ENCODE data around the gene FAM120B. TPM values are rescaled to one million over a fixed set of nuclear protein-coding genes. Genes with fewer than 3 reads are reported as not detected.

Gene FAM120B
- total RNA-seq, 4 donors from 2014 or later, result 24.6 to 40.3 (median 31.9) TPM

DNA sequence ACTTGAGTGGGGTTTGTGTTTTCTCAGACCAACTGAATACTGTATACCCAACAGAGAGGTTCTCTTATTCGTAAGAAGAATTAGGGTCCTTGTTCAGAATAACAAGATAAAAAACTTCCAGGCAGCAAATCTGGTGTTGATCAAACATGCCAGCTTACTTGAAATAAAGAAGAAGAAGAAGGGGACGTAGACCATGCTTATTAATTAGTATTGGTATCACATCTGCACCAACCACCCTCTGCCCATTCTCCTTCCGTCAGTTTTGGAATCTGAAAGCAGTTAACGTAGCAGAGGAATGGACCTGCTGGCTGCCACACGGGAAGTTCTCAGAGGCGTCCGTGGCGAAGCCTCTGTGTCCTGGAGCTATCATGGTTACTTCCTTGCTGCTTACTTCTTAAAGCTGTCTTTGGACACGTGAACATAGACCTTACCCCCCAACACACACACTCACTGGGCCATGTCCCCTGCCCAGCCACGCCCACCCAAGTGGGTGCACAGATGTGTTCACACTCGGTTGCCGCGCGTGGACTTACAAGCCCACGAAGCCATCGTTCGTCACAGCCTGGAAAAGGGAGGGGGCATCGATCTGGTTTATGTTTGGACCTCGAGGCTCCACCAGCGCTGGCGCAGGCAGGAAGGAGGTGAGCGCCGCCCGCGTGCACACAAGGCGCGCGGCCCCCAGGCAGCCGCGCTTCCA, 11.6 kb upstream of the FAM120B start:
- 33 to 71% methylated on average over 1 to 8 of the region's 30 CpGs for WGBS, 2 donors (ENCODE audit: low coverage in 1 of 2)
- Histone ChIP-seq H3K4me1 (peaks cover 4 to 67% (median 31%) of the 10 kb centered on the region in 3 donors), H3K27ac (peak overlapping the region in 1 of 4 donors; percentile 29), H3K27me3 (peaks cover 89% of the 10 kb centered on the region), H3K4me3 (peak overlapping the region; percentile 25 to 57), H3K9me3 (no peaks in the 10 kb centered on the region), H3K36me3 (no peaks in the 10 kb centered on the region)
- TF ChIP-seq EP300 (IDR thresholded peaks at IDR 0.05) (no peak), CTCF (IDR thresholded peaks at IDR 0.05) (no peak), POLR2AphosphoS5 (IDR thresholded peaks at IDR 0.05) (no peak)
- ATAC-seq, result no peak

GRCh38 chr6:170295510-170296422, 10.8 kb upstream of the FAM120B start:
- Histone ChIP-seq H3K9me3 (no peaks in the 10 kb centered on the region), H3K27me3 (peaks cover 82% of the 10 kb centered on the region), H3K36me3 (no peaks in the 10 kb centered on the region), H3K4me1 (peaks cover 4 to 62% (median 31%) of the 10 kb centered on the region in 3 donors), H3K27ac (peak overlapping the region in 1 of 4 donors; percentile 29), H3K4me3 (peak overlapping the region; percentile 25 to 57)
- ATAC-seq, result no peak
- no CpG with 5 or more reads among the region's 109 CpGs for WGBS, 2 donors (ENCODE audit: low coverage in 1 of 2)
- TF ChIP-seq POLR2A (IDR thresholded peaks at IDR 0.05) (no peak), POLR2AphosphoS5 (IDR thresholded peaks at IDR 0.05) (no peak), CTCF (IDR thresholded peaks at IDR 0.05) (no peak), EP300 (IDR thresholded peaks at IDR 0.05) (no peak)

GRCh38 chr6:170296423-170296745, 10.2 kb upstream of the FAM120B start:
- Histone ChIP-seq H3K27me3 (peaks cover 76% of the 10 kb centered on the region), H3K36me3 (no peaks in the 10 kb centered on the region), H3K4me3 (peak overlapping the region in 1 of 2 donors; percentile 57), H3K4me1 (peaks cover 4 to 56% (median 31%) of the 10 kb centered on the region in 3 donors), H3K9me3 (no peaks in the 10 kb centered on the region), H3K27ac (no peak overlapping the region)
- no peak for ATAC-seq
- no peak for TF ChIP-seq POLR2AphosphoS5 (IDR thresholded peaks at IDR 0.05)
- TF ChIP-seq POLR2A (IDR thresholded peaks at IDR 0.05), result no peak
- no peak for TF ChIP-seq CTCF (IDR thresholded peaks at IDR 0.05)
- TF ChIP-seq EP300 (IDR thresholded peaks at IDR 0.05), result no peak
- no CpG with 5 or more reads among the region's 47 CpGs for WGBS, 2 donors (ENCODE audit: low coverage in 1 of 2)

- peak overlapping the region in 1 of 2 donors; percentile 57 for H3K4me3 ChIP-seq
- 20 to 25% methylated on average over 7 to 18 of the region's 67 CpGs for WGBS, 2 donors (ENCODE audit: low coverage in 1 of 2)
- no peak overlapping the region for H3K27ac ChIP-seq
- peaks cover 4 to 50% (median 26%) of the 10 kb centered on the region in 3 donors for H3K4me1 ChIP-seq
- TF ChIP-seq CTCF (IDR thresholded peaks at IDR 0.05) (no peak), POLR2AphosphoS5 (IDR thresholded peaks at IDR 0.05) (no peak), EP300 (IDR thresholded peaks at IDR 0.05) (no peak), POLR2A (IDR thresholded peaks at IDR 0.05) (no peak)
- H3K36me3 ChIP-seq, result no peaks in the 10 kb centered on the region
- peaks cover 70% of the 10 kb centered on the region for H3K27me3 ChIP-seq
- ATAC-seq, result no peak
- H3K9me3 ChIP-seq, result no peaks in the 10 kb centered on the region
These were observed 9.6 kb upstream of the FAM120B start for GRCh38 chr6:170296746-170297575.

Data from gastroesophageal sphincter (tissue), 4 donors.